Hematopoietic multipotent progenitor cell treated with erythropoietin and hydrocortisone succinate and interleukin-3 and kit ligand, for 4 days (in vitro differentiated cells): ENCODE data around the gene ARIH1.

Experiments used
- DNase-seq: peaks from one replicate; pipeline ENCODE4 v3.0.0-alpha.2; 2015

Gene ARIH1

GRCh38 chr15:72540606-72541237 is 66.6 kb downstream of the ARIH1 start:
- DNase-seq: peak; percentile 19

GRCh38 chr15:72541674-72542073 is 67.5 kb downstream of the ARIH1 start:
- no peak for DNase-seq

GRCh38 chr15:72545156-72545555 is 71.0 kb downstream of the ARIH1 start:
- no peak for DNase-seq

- no peak for DNase-seq
These were observed 80.6 kb downstream of the ARIH1 start for GRCh38 chr15:72554471-72555425.

- DNase-seq: no peak
These were observed 85.7 kb downstream of the ARIH1 start for GRCh38 chr15:72559781-72560180.

- DNase-seq: no peak
These were observed 86.3 kb downstream of the ARIH1 start for GRCh38 chr15:72560458-72560857.

GRCh38 chr15:72562386-72562785 is 88.3 kb downstream of the ARIH1 start:
- DNase-seq: peak; percentile 20

- DNase-seq: no peak
These were observed 88.7 kb downstream of the ARIH1 start for GRCh38 chr15:72562878-72563277.

GRCh38 chr15:72564091-72564490 is 90.0 kb downstream of the ARIH1 start:
- DNase-seq: no peak

GRCh38 chr15:72566973-72567372 is 92.8 kb downstream of the ARIH1 start:
- DNase-seq: no peak

- no peak for DNase-seq
These were observed 95.9 kb downstream of the ARIH1 start for GRCh38 chr15:72570059-72570458.

- no peak for DNase-seq
These were observed 105.7 kb downstream of the ARIH1 start for GRCh38 chr15:72579814-72580213.

GRCh38 chr15:72584006-72584405 is 109.9 kb downstream of the ARIH1 start:
- DNase-seq: no peak

GRCh38 chr15:72585025-72585424 is 110.9 kb downstream of the ARIH1 start:
- no peak for DNase-seq

- DNase-seq: no peak
These were observed 111.4 kb downstream of the ARIH1 start for GRCh38 chr15:72585476-72586058.

GRCh38 chr15:72588096-72588495 is 114.0 kb downstream of the ARIH1 start:
- no peak for DNase-seq

- DNase-seq: no peak
These were observed 116.3 kb downstream of the ARIH1 start for GRCh38 chr15:72590427-72590826.

GRCh38 chr15:72591361-72591760 is 117.2 kb downstream of the ARIH1 start:
- no peak for DNase-seq

- DNase-seq: peak; percentile 39
These were observed 118.0 kb downstream of the ARIH1 start for GRCh38 chr15:72592097-72592496.

- DNase-seq: no peak
These were observed 118.5 kb downstream of the ARIH1 start for GRCh38 chr15:72592676-72593075.

GRCh38 chr15:72593838-72594237 is 119.7 kb downstream of the ARIH1 start:
- DNase-seq: no peak

- peak; percentile 70 for DNase-seq
These were observed 125.8 kb downstream of the ARIH1 start for GRCh38 chr15:72599855-72600464.

- DNase-seq: no peak
These were observed 130.7 kb downstream of the ARIH1 start for GRCh38 chr15:72604794-72605193.
